ENCODE measurements around the gene JPH3.

DNA sequence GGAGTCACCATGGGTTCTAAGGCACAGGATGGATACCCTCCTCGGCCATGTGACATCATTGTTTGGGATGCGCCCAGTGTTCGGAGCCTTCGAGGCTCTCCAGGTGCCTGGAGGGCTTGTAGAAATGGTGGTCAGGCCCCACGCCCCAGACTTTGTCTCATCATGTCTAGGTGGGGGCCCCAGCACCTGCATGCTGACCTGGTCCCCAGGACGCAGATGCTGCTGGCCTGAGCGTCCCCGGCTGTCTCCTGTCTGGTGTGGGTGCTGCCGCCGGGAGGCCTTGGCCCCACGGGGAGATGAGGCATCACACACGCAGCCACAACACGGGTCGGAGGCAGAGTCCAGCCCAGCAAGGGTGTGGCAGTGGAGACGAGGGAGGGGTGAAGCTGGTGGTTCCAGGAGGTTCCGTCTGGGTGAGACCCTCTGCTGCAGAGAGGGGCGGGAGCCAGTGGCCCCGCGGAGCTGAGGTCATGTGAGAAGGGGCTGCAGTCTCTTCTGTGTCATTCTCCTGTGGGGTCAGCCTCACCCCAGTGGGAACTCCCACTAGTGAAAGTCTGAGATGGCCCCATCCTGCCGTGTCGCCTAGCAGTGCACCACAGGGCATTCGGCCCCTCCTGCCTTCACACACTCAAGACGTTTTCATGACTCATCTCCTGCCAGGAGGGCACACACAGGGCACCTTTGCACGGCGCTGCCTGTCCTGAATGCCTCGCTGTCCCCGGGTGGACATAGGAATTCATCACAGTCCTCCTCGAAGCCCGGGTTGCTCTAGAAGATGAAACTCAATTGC is 46.6 kb downstream of the JPH3 start:
- TF ChIP-seq CTCF (IDR thresholded peaks at IDR 0.05 in 8 of 11, conservative IDR thresholded peaks at IDR 0.05 in 3 of 11): no peak
- TF ChIP-seq POLR2AphosphoS5 (IDR thresholded peaks at IDR 0.05): no peak
